GM18499 (cell line): Measurements from ENCODE around the gene PBX2.
"Not testable (repeated sequence)": the region's sequence is repeated elsewhere in the genome, so short reads cannot be mapped to it uniquely, and the experiment has no call there.

Experiments
- ATAC-seq: cut with Tn5 transposase; IDR thresholded peaks from one replicate; pipeline ENCODE4 v1.9.1; 2021; ENCODE audit warnings: moderate number of reproducible peaks; ENCODE audit not compliant: insufficient read depth, unreplicated experiment

PBX2 gene

DNA sequence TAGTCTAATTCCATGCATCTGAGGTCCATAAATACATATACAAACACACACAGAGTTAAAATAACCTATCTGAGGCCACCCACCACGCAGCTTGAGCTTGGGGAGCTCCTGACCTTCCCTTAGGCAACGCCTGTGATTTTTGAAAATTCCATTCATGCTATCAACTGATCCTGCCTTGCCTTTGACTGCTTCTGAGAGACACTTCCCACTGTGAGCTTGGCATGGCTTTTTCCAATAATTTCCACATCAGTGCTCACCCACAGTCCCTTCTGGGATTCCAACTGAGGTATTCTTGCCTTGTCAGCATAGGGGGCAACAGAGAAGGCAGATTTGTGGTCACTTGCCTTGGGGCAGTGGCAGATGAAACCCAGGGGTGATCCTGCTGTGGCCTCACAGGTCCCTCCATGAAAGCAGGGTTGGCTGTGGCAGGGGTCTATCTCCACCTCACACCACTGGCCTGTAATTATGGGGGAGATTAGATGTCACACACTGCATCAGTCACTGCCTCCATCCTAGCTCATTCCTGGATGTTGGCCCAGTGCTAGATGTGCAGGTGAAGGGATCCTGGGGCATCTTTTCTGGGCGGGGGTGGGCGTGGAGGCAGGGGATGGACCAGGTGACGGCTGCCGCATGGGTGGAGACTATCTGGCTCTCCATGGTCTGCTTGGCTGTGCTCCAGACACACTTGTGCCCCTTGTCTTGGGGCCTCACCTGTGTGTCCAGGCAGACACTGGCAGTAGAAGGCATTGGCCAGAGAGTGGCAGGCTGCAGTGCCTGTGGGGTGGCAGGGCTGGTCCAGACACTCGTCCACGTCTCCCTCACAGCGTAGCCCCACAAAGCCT, 13.6 kb upstream of the PBX2 start:
- no peak for ATAC-seq

DNA sequence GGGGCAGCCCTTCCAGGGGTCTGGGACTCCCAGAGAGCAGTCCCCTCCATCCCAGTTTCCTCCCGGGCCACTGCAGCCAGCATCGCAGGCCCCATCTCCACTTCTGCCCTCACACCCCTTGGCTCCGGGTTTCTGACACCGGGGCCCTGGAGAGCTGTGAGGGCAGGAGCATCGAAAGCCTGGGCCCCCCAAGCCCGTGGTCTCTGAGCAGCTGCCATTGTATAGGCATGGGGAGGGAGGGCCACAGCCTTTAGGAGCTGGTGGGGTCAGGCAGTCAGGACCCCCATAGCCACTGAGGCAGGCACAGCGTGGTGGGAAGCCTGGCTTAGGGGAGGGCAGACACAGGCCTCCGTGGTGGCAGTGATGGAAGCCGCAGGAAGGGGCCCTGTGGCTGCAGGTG, 12.2 kb upstream of the PBX2 start:
- no peak for ATAC-seq

DNA sequence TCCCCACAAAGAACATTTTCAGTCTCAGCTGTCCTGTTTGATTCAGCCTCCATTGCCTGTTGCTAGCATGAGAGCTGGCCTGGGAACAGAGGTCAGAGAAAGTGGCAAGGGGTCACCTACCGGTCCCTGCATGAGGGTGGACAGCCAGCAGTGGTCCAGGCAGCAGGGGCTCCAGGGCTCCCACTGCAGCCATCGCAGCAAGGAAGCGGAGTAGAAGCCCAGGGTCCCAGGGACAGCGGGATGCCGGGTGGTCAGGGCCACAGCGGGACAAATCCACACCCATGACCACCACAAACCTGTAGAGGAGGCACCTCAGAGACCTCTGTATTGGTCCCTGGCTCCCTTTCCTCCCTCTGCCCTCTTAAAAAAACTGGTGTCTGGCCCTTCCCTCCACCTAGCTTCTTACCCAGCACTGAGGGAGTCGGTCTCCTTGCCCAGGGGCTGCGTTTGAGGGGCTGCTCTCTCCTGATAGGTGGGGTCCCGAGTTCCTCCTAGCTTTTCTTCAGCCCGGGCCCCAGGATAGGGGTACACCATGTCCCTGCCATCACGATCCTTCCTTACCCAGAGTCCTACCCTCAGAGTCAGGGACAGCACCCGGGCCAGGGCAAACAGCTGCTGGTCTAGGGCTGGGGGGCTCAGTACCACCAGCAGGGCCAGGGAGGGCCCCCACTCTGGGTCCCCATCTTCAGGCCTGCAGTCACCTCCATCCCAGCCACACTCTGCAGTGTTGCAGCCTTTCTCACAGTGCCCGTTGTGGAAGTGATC, 10.9 kb upstream of the PBX2 start:
- ATAC-seq: no peak

DNA sequence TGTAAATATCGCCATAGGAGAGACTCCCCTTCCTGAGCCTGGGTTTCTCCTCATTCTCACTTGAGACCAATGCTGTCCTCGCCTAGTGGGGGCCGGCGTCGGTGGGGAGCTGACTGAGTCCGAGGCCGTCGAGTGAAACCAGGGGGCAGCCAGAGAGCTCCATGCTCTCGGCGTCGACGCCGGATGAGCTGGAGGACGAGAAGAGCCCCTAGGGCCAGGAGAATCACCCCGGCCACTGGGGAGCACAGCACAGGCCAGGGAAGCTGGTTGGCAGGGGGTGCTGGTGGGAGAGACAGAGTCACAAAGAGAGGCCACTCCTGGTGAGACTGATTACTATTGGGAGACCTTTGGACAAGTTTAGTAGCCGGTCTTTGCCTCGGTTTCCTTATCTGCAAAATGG, 8.9 kb upstream of the PBX2 start:
- ATAC-seq: no peak

DNA sequence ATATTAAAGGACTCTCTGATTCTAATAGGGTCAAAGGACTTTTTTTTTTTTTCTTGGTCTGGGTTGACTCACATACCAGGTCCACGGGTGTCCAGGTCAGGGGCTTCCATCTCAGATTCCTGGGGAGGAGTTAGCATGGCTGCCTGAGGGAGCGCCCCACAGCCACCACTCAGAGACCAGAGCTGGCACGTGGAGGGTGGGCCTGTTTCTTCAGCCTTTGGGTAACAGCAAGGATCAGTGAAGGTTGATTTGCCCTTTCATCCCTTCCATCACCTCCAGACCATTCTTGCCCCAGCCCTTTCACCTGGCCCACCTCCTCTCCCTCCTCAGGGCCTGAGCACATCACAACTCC, 8.3 kb upstream of the PBX2 start:
- no peak for ATAC-seq

DNA sequence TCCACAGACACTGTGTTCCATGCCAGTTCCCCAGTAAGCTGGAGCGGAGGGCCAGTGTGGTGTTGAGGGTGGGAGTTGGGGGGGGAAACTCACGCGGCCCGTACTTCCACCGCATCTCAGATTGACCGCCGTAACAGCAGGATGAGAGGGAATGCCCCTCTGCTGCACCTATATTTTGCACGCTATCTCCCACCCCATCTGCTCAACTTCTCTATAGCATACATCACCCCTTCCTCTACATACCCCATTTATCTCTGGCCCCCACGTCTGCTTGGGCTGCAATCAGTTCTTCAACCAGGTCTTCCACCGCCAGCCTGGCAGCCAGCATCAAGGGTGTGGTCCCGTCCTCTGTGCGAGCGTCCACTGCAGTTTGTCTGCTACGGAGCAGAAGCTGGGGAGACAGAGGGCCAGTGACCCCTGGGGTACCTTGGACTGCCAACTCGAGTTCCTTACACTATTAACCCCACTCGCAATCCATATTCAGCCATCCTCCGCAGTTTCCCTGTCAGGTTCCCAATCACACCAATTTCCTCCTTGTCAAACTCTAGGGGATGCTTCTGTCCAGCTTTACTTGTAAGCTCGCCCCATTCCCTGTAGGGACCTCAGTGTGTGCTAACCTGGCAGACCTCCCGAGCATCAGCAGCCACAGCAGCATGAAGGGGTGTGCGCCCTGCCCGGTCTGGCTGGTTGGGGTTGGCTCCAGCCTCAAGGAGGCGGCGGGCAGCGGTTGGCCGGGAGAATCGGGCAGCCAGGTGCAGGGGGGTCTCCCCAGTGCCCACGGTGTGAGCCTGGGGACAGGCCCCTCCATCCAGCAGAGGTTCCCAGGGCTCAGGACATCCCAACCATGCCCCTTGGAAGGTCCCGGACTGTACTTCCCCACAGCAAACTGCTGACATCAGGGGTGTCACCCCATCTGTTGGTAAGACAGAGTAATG, 6.9 kb upstream of the PBX2 start:
- no peak for ATAC-seq

DNA sequence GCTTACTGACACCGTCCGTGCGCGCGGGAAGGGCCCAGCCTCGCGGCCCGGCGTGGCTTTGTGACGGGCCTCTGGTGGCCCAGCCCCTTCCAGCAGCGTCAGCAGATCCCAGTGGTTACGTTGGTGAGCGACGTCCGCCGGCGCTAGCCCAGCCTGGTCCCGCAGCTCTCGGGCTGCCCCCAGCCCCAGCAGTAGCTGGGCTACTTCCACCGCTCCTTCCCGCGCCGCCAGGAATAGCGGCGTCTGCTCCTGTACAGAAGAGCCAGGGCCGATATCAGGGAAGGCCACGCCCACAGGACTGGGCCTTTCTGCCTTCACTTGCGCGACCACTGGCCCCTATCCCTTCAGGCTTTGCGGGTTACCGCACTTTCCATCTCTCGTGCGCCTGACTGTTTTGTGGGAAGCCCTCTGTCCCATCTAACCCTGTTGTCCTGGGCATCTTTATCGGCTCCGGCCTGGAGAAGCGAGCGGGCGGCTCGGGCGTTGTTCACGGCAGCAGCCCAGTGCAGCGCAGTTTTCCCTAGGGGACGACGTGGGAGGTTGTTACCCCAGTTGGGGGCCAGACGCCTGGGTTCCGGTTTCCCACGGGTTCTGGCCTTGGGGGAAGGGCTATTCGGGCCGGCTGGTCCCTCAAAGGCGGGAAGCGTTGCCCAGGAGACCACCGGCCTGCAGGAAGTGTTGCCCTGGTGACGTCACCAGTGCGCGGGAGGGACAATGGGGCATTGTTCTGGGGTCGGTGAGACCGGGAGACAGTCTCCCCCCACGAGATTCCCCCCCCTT, 6.1 kb upstream of the PBX2 start:
- ATAC-seq: peak; percentile 8

DNA sequence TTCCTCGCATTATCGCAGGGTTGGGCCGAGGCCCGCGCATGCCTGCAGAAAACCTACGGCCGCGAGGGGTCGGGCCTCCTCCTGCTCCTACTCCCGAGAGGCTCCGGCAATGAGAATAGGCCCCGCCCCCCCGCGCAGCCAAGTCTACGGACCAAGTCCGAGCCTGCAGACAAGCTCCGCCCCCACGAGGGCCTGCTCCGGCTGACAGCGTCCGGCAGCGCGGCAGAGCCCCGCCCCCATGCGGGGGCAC, 5.6 kb upstream of the PBX2 start:
- ATAC-seq: peak; percentile 60

DNA sequence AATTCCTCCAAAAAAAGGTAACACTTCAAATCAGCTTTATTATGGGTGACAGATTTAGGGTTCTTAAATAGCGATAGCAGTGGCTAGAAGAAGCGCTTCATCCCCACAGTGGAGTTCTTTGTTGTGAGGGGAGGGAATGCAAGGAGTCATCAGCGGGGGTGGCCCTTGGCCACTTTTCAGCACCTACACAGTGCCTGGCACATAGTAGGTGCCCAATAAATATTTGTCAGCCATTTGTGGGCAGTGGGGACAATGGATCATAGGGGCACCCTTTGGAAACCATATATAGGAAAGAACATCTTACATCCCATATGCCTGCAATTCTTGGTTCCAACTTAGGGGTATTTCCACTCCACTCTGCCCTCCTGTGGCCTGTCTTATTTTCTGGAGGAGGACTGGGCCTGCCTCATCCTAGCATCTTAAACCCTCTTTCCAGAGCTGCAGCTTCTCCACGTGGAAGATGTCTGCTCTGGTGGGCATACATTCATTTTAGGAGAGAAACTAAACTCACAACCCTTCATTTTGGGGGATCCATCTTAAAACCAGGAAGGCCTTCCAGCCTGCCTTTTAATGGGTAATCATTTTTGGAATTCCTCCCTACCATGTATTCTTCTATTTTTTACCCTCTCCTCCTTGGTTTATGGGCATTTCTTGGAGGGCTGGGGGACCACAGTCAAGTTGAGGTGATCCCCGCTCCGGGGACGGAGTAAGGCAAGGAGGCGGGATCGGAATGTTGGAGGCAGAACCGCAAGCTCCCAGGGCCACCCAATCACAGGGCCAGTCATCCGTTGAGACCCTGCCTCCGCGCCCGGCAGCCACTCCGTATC, 5.0 kb upstream of the PBX2 start:
- no peak for ATAC-seq

DNA sequence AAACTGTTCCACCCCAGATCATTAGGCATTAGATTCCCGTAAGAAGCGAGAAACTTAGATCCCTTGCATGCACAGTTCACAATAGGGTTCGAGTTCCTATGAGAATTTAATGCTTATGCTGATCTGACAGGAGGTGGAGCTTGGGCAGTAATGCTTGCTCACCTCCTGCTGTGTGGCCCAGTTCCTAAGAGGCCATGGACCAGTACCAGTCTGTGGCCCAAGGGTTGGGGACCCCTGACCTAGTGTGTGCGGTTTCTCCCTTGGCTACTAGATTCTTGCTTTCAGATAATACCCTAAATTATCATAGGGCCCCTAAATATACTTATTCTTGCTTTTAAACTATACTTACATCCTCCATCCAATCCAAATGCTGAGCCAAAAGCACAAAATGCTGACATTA, 4.4 kb upstream of the PBX2 start:
- no peak for ATAC-seq

DNA sequence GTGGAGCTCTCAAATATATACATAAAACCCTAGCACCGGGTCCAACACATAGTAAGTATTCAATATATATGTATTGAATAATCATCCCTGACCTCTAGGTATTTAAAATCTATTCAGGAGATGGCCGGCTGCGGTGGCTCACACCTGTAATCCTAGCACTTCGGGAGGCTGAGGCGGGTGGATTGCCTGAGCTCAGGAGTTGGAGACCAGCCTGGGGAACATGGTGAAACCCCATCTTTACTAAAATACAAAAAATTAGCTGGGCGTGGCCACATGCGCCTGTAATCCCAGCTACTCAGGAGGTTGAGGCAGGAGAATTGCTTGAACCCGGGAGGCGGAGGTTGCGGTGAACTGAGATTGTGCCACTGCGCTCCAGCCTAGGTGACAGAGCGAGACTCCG, 3.1 kb upstream of the PBX2 start:
- not testable (repeated sequence) for ATAC-seq

DNA sequence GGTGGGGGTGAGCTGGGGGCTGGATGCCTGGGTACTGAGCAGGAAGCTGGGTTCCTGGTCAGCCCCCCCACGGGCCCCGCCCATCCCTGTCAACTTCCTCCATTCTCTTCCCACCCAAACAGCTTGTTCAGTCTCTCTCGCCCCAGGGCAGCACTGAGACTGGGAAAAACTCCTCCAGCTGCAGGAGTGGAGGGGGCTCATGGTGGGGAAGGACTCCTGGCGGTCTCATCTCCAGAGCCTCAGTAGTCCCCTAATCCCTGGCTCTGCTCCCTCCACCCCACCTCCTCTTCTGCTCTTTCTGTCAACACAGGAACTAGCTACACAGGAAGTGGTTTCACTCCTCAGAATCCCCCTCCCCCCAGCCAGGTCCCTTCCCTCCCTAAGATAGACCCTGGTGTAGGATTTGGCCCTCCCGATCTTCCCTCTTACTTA, 2.6 kb upstream of the PBX2 start, which contains the start of gene GPSM3:
Gene GPSM3, minus strand, starts transcription at position 36 of the 432 bp plus-strand sequence. CDS start 130 bp downstream, outside the sequence.
- no peak for ATAC-seq

DNA sequence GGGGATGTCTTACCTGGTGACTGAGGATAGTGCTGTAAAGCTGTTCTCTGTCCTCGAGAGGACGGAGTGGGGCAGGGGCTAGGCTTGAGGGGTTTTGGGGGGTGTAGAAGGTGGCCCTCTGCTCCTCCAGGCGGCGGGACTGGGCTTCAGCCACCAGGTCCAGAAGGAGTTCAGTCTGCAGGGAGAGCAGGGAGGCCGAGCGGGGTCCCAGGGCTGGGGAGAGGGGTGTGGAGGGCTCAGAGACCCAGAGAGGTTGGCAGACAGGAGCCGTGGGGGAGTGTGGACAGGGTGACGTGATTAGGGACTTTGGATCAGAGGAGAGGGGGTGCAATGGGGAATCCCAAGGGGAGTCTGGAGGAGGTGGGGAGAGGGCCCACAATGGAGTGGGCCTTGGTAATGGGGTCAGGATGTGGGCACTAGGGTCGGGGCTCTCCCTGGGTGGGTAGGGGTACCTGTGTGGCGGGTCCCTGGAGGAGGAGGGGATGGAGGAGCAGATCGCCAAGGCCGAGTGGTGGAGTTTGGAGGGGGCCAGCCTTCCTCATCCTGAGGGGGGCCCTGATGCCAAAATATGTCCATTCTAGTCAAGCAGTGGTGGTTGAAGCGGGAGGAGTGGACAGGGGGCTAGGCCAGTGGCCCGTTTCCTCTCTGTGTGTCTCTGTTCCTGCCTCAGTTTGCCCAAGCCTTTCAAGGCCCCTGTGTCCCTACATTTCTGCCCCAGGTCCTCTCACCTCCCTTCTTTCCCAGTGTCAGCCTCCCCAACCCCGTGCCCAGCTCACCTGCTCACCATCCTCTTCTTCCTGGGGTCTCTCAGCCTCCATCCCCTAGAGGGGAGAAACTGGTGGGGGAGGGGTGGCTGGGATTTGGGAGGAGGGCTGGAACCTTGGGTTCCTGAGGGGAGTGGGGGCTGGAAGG, 1.9 kb upstream of the PBX2 start:
- no peak for ATAC-seq

DNA sequence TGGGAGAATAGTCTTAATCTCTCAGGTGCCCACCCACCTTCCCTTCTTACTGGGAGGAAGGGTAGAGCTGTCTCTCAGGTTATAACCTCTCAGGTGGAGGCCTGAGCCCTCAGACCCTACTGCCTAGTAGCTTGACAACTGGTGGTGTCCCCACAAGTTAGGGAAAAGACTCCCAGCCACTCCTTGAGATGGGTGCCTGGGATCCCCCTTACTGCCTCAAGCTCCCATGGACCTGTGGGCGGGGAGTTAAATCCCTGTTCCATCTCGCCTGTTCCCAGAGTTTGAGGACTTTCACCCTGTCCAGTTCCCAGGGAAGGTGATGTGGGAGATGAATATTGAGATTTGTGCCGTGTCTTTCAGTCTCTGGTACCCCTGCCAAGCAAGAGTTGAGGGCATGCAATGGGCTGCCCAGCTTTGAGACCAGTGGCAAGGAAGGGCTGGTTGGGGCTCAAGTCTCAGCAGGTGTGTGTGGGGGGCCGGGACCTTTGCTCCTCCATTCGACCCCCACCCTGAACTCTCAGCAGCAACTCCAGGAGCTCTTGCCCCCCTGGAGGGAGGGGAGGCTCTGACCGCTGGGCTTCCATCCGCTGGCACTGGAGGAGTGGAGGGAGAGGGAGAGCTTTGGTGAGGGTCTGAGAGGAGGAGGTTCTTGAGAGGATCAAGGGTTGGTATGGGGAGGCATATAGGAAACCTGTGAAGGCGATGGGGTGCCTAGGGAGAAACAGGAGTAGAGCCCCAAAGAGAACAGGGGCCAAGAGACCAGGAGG, 1.1 kb upstream of the PBX2 start:
- ATAC-seq: no peak

DNA sequence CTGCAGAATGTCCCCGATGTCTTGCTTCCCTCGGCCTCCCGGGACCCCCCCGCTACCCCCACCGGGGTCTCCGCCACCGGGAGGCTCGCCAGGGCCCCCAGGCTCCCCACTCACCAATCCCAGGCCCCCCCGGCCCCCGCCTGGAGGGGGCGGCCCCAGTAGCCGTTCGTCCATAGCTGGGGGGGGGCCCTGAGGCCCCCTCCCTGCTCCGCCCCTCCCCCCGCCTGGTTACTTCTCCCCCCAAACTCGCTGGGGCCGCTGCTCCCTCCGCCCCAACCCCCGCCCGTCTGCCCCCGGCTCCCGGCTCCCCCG, 304 bp downstream of the PBX2 start:
- no peak for ATAC-seq

DNA sequence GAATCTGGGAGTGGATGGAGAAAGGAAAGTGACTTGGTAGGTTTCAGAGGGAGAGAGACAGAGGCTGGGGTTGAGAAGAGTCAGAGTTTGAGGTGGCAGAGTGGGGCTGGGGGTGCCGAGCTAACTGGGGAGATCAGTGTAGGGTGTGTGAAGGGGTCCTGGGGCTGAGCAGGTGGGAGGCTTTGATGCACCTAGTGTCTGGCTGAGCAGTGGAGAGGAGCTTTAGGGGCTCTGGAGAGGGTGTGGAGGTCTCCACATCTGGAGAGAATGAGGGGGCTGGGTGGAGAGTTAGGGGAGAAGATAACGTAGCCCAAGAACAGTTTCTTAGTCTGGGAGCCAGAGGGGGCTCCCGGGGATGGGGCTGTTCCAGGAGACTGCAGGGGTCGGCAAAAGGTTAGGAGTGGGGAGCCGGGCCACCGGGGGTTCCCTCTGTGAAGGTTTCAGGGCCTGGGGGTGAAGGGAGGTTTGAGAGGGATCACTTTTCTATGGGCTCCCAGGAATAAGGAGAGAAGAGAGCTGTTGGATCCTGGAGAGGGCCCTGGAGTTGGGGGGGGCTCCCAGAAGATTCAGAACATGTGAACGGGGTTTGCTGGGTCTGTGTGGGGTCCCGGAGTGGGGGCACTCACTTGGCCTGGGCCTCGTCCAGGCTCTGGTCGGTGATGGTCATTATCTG, 797 bp downstream of the PBX2 start:
- no peak for ATAC-seq

DNA sequence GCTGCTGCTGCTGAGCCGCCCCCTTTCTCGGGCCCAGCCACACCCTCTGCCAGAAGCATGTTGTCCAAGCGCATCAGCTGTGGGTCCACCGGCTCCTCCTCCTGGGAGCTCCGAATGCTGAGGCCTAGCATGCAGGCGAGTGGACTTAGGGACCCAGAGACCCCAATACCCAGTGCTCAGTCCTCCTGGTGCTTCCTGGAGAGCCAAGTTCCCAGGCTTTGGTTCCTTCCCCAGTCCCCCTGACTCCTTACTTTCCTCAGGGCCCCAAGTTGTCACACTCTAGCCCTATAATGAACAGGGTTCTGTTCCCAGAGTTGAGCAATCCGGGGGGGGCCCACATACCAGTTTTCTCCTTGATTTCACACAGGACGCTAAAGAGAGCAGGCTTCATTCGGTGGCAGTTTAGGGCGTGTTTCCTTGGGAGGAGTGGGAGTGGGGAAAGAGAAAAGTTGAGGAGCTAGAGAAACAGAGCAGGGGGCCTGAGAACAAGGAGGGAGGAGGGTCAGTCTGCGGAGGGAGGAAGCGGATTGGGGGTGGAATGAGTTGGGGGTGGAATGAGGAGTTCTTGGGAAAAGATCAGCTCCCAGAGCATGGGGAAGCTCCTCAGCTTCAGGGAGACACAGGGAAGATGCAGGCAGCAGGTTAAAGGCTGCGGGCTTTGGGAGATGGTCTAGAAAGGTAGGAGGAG, 1.5 kb downstream of the PBX2 start:
- ATAC-seq: no peak
